Colonic mucosa (tissue), 4 donors: ENCODE data around the gene OASL. TPM values are rescaled to one million over a fixed set of nuclear protein-coding genes. Genes with fewer than 3 reads are reported as not detected.

Source experiments
- DNase-seq: peaks from one replicate; pipeline ENCODE4 v3.0.0-alpha.2; 2020
- H3K27ac ChIP-seq: fragments of 200-600 bp; one replicate; pipeline ENCODE4 v1.8.0; 2021
- H3K27me3 ChIP-seq: fragments of 200-600 bp; one replicate; pipeline ENCODE4 v1.8.0; 2021
- H3K36me3 ChIP-seq: fragments of 200-600 bp; one replicate; pipeline ENCODE4 v1.8.0; 2021
- H3K4me1 ChIP-seq: fragments of 200-600 bp; one replicate; pipeline ENCODE4 v1.8.0; 2021; ENCODE audit warnings: mild to moderate bottlenecking
- H3K4me3 ChIP-seq: fragments of 200-600 bp; one replicate; pipeline ENCODE4 v1.8.0; 2021
- H3K9ac ChIP-seq, 2 donors: one replicate each; pipeline ENCODE4 v1.7.0; 2013; ENCODE audit warnings: control low read depth in 2 of 2, low read depth in 2 of 2, low read length in 2 of 2
- H3K9me3 ChIP-seq: fragments of 200-600 bp; one replicate; pipeline ENCODE4 v1.8.0; 2021
- CTCF ChIP-seq: fragments of 200-600 bp; IDR thresholded peaks from one replicate; pipeline ENCODE4 v1.8.0; 2022; ENCODE audit warnings: antibody characterized with exemption, mild to moderate bottlenecking
- intact Hi-C: fragments of 100-400 bp; cut with DNase I; formaldehyde crosslinking; loops from one replicate; pipeline ENCODE4 v1.14.1; 2022
- total RNA-seq, 2 donors: library from RNA; stranded (reverse); fragmentation: NEBNext Ultra II Directional in 1 of 2; extraction: Animal tissue kit (Norgen Biotek cat#: 25700) in 1 of 2; gene quantifications; one replicate each; pipeline ENCODE4 v1.2.1, GENCODE V29; 2021
- donor health status: healthy.
- donor health status: DM: no; HTN: no; CAD: no.
- donor health status: DM: no; HTN: no; CAD: no.

OASL gene
- total RNA-seq, 2 donors from 2014 or later: 5.2 to 7.0 TPM

- Histone ChIP-seq H3K9ac (no peak overlapping the region), H3K27ac (no peak overlapping the region), H3K36me3 (no peaks in the 10 kb centered on the region), H3K9me3 (no peaks in the 10 kb centered on the region), H3K4me1 (no peaks in the 10 kb centered on the region), H3K4me3 (no peak overlapping the region), H3K27me3 (no peaks in the 10 kb centered on the region)
- no peak for DNase-seq
- intact Hi-C loops: no loop called here
- no peak for TF ChIP-seq CTCF
Measured at GRCh38 chr12:121022713-121023112, 16.3 kb downstream of the OASL start.

GRCh38 chr12:121021754-121022153, 17.3 kb downstream of the OASL start:
- Histone ChIP-seq H3K27me3 (no peaks in the 10 kb centered on the region), H3K4me1 (no peaks in the 10 kb centered on the region), H3K36me3 (no peaks in the 10 kb centered on the region), H3K9me3 (no peaks in the 10 kb centered on the region), H3K27ac (no peak overlapping the region), H3K9ac (no peak overlapping the region), H3K4me3 (no peak overlapping the region)
- intact Hi-C loops: no loop called here
- no peak for DNase-seq
- TF ChIP-seq CTCF: no peak

GRCh38 chr12:121018860-121019617, 20.0 kb downstream of the OASL start:
- H3K9me3 ChIP-seq: no peaks in the 10 kb centered on the region
- H3K4me1 ChIP-seq: no peaks in the 10 kb centered on the region
- H3K36me3 ChIP-seq: no peaks in the 10 kb centered on the region
- DNase-seq: no peak
- H3K9ac ChIP-seq: no peak overlapping the region
- no peak overlapping the region for H3K27ac ChIP-seq
- no peak overlapping the region for H3K4me3 ChIP-seq
- H3K27me3 ChIP-seq: no peaks in the 10 kb centered on the region
- TF ChIP-seq CTCF: no peak
- intact Hi-C loops: no loop called here

GRCh38 chr12:121017966-121018491, 21.0 kb downstream of the OASL start:
- intact Hi-C loops: no loop called here
- Histone ChIP-seq H3K9ac (no peak overlapping the region), H3K4me1 (no peaks in the 10 kb centered on the region), H3K27me3 (no peaks in the 10 kb centered on the region), H3K4me3 (no peak overlapping the region), H3K36me3 (no peaks in the 10 kb centered on the region), H3K9me3 (no peaks in the 10 kb centered on the region), H3K27ac (no peak overlapping the region)
- no peak for TF ChIP-seq CTCF
- DNase-seq: no peak

- TF ChIP-seq CTCF: no peak
- Histone ChIP-seq H3K27ac (no peak within 1 kb of the TSS), H3K27me3 (no peaks in the 10 kb centered on the region), H3K9me3 (no peaks in the 10 kb centered on the region), H3K4me1 (no peaks in the 10 kb centered on the region), H3K4me3 (peak within 1 kb of the TSS; percentile 60), H3K36me3 (no peaks in the 10 kb centered on the region), H3K9ac (peak within 1 kb of the TSS; percentile 70 to 83)
- intact Hi-C loops: no loop called here
- DNase-seq: peak; percentile 96
Measured at GRCh38 chr12:121015825-121016766, 22.9 kb downstream of the OASL start, which contains the start of gene C12orf43. Gene C12orf43 (minus strand): TSS chr12:121016487. CDS start chr12:121016474, 13 bp downstream.
